ENCODE results near the gene FAM131C. TPM values are rescaled to one million over a fixed set of nuclear protein-coding genes. Genes with fewer than 3 reads are reported as not detected.

FAM131C gene
- total and polyA plus RNA-seq, 10 of the 15 experiments (the other 5 are each of a cell fraction or from before 2014, with no cell fraction given): 0.03 TPM; not detected in 9

GRCh38 chr1:16081636-16082035 lies 8.2 kb upstream of the FAM131C start (continued):
- TF ChIP-seq NKRF (conservative IDR thresholded peaks at IDR 0.05) (no peak), CREM (IDR thresholded peaks at IDR 0.05; ENCODE audit: low read depth) (no peak), JUND (IDR thresholded peaks at IDR 0.05; ENCODE audit: low read depth, low read length) (no peak), CHD4 (IDR thresholded peaks at IDR 0.05) (no peak)

- 12% methylated on average over 5 of the region's 5 CpGs for WGBS (ENCODE audit: insufficient coverage, insufficient replicate concordance, low lambda C conversion rate, missing lambda C conversion rate)
- in situ Hi-C loops (cut with MboI) (loop anchor here (5.0 kb wide), 1 partner anchor 102 kb away; no protein-coding TSS in a partner anchor), intact Hi-C loops (cut with micrococcal nuclease; ENCODE audit: unreplicated experiment) (no loop called here)
- ATAC-seq: no peak
- no peak overlapping the region for H2AFZ ChIP-seq (ENCODE audit: control insufficient read depth, low read depth, low read length)
- ChIA-PET RAD21 (ENCODE audit: unreplicated experiment) (interaction anchor here (0.5 to 9.7 kb wide), 4 partner anchors 85 to 283 kb away, joined by 3 to 223 read pairs (median 11); no protein-coding TSS in a partner anchor), POLR2A (no interaction called here), SMC1A (ENCODE audit: uncharacterized antibody, unreplicated experiment) (interaction anchor here (1.1 to 4.9 kb wide), 8 partner anchors 37 to 284 kb away, joined by 3 to 63 read pairs (median 14); partner anchors contain the start of gene CPLANE2), CTCF (interaction anchor here (1.0 to 10.0 kb wide), 11 partner anchors 12 to 289 kb away, joined by 3 to 375 read pairs (median 14); no protein-coding TSS in a partner anchor)
- no peak overlapping the region for H3K4me3 ChIP-seq
- no peak for TF ChIP-seq CEBPZ (IDR thresholded peaks at IDR 0.05; ENCODE audit: low read depth, low read length)
- TF ChIP-seq E2F8 (IDR thresholded peaks at IDR 0.05; ENCODE audit: low read depth, partially characterized antibody): no peak
- BruUV-seq (replicated peaks): no TSS peak
- H3K27ac ChIP-seq (ENCODE audit: control insufficient read depth, insufficient read depth): no peak overlapping the region
- no peak for DNase-seq (ENCODE audit: low read depth, low spot score)
- peaks cover 8% of the 10 kb centered on the region for H3K4me1 ChIP-seq (ENCODE audit: control insufficient read depth, insufficient read depth, low read length)
- no peak overlapping the region for H3K4me2 ChIP-seq (ENCODE audit: control insufficient read depth, insufficient read depth)
- H3K27me3 ChIP-seq (replicated peaks in 1 of 2; ENCODE audit: control insufficient read depth in 2 of 2, insufficient read depth in 2 of 2, low read length in 1 of 2): no peaks in the 10 kb centered on the region
- no peaks in the 10 kb centered on the region for H3K9me3 ChIP-seq (replicated peaks; ENCODE audit: control insufficient read depth, insufficient read depth, low read length)
- H3K79me2 ChIP-seq (ENCODE audit: control insufficient read depth, insufficient read depth, low read length): no peaks in the 10 kb centered on the region
- no peak overlapping the region for H3K9ac ChIP-seq (ENCODE audit: control insufficient read depth, insufficient read depth, low read length)
- H4K20me1 ChIP-seq (ENCODE audit: control insufficient read depth, insufficient read depth): no peaks in the 10 kb centered on the region
- H3K36me3 ChIP-seq (ENCODE audit: control insufficient read depth in 2 of 2, insufficient read depth in 2 of 2, low read length in 1 of 2): no peaks in the 10 kb centered on the region
- no peak for FAIRE-seq
Measured at GRCh38 chr1:16080422-16081150, 7.1 kb upstream of the FAM131C start.

Data from GM12878 (cell line).